ENCODE results near the gene GRAMD1B.

Gene GRAMD1B

GRCh38 chr11:123537726-123538125, 107.7 kb downstream of the GRAMD1B start:
- Histone ChIP-seq H3K36me3 (ENCODE audit: control insufficient read depth, insufficient read depth, low read length) (no peaks in the 10 kb centered on the region), H3K4me3 (replicated peaks; ENCODE audit: low read depth, low read length) (no peak overlapping the region), H3K27me3 (replicated peaks; ENCODE audit: control insufficient read depth, insufficient read depth, low read length) (no peaks in the 10 kb centered on the region)
- no peak for TF ChIP-seq CTCF (IDR thresholded peaks at IDR 0.05; ENCODE audit: insufficient read depth, low read length, poor library complexity, severe bottlenecking)
- no peak for DNase-seq (ENCODE audit: extremely low read depth, insufficient read length)

- no peak for TF ChIP-seq CTCF (IDR thresholded peaks at IDR 0.05; ENCODE audit: insufficient read depth, low read length, poor library complexity, severe bottlenecking)
- Histone ChIP-seq H3K27me3 (replicated peaks; ENCODE audit: control insufficient read depth, insufficient read depth, low read length) (no peaks in the 10 kb centered on the region), H3K4me3 (replicated peaks; ENCODE audit: low read depth, low read length) (no peak overlapping the region), H3K36me3 (ENCODE audit: control insufficient read depth, insufficient read depth, low read length) (no peaks in the 10 kb centered on the region; the same call in 1 of the 2 replicates)
- no peak for DNase-seq (ENCODE audit: extremely low read depth, insufficient read length)
Measured at GRCh38 chr11:123543797-123544196, 113.7 kb downstream of the GRAMD1B start.

- Histone ChIP-seq H3K27me3 (replicated peaks; ENCODE audit: control insufficient read depth, insufficient read depth, low read length) (no peaks in the 10 kb centered on the region), H3K4me3 (replicated peaks; ENCODE audit: low read depth, low read length) (no peak overlapping the region), H3K36me3 (ENCODE audit: control insufficient read depth, insufficient read depth, low read length) (no peaks in the 10 kb centered on the region; the same call in 1 of the 2 replicates)
- no peak for DNase-seq (ENCODE audit: extremely low read depth, insufficient read length)
- no peak for TF ChIP-seq CTCF (IDR thresholded peaks at IDR 0.05; ENCODE audit: insufficient read depth, low read length, poor library complexity, severe bottlenecking)
Measured at GRCh38 chr11:123544631-123545375, 114.7 kb downstream of the GRAMD1B start.

- H3K27me3 ChIP-seq (replicated peaks; ENCODE audit: control insufficient read depth, insufficient read depth, low read length): no peaks in the 10 kb centered on the region
- no peak overlapping the region for H3K4me3 ChIP-seq (replicated peaks; ENCODE audit: low read depth, low read length)
- no peak for DNase-seq (ENCODE audit: extremely low read depth, insufficient read length)
- no peak for TF ChIP-seq CTCF (IDR thresholded peaks at IDR 0.05; ENCODE audit: insufficient read depth, low read length, poor library complexity, severe bottlenecking)
- no peaks in the 10 kb centered on the region; the same call in 1 of the 2 replicates for H3K36me3 ChIP-seq (ENCODE audit: control insufficient read depth, insufficient read depth, low read length)
Measured at GRCh38 chr11:123545726-123546270, 115.7 kb downstream of the GRAMD1B start.

- no peak overlapping the region for H3K4me3 ChIP-seq (replicated peaks; ENCODE audit: low read depth, low read length)
- H3K36me3 ChIP-seq (ENCODE audit: control insufficient read depth, insufficient read depth, low read length): no peaks in the 10 kb centered on the region; the same call in 1 of the 2 replicates
- TF ChIP-seq CTCF (IDR thresholded peaks at IDR 0.05; ENCODE audit: insufficient read depth, low read length, poor library complexity, severe bottlenecking): no peak
- DNase-seq (ENCODE audit: extremely low read depth, insufficient read length): no peak
- no peaks in the 10 kb centered on the region for H3K27me3 ChIP-seq (replicated peaks; ENCODE audit: control insufficient read depth, insufficient read depth, low read length)
Measured at GRCh38 chr11:123546515-123546914, 116.4 kb downstream of the GRAMD1B start.

All from GM06990 (cell line).